A673 (cell line): ENCODE measurements around the gene FAM89B. TPM values are rescaled to one million over a fixed set of nuclear protein-coding genes. Genes with fewer than 3 reads are reported as not detected.

ENCODE experiments used
- BruUV-seq: library from RNA; stranded (reverse); fragments of 400-500 nt; replicated peaks from 2 replicates; lab custom pipeline; 2021; lab: Mats Ljungman, UMichigan
- CTCF ChIA-PET: fragments of 300-600 bp; sonication (Branson Sonifier 250); formaldehyde crosslinking; loops from one replicate; lab custom pipeline; 2022; ENCODE audit warnings: antibody characterized with exemption; lab: Charles Lee
- POLR2A ChIA-PET: fragments of 300-600 bp; sonication (Branson Sonifier 250); formaldehyde crosslinking; loops from one replicate; lab custom pipeline; 2022; ENCODE audit warnings: antibody characterized with exemption; ENCODE audit not compliant: low non-redundant PET; lab: Charles Lee
- DNase-seq: peaks from one replicate; pipeline ENCODE4 v3.0.0-alpha.2; 2015; ENCODE audit warnings: low spot score
- H3K27ac ChIP-seq: fragments of 200-600 bp; sonication (generic); 2 replicates; pipeline ENCODE4 v1.5.1; 2016; ENCODE audit warnings: mixed run types, low read depth, mild to moderate bottlenecking, mixed read lengths, antibody characterized with exemption, low read length; ENCODE audit not compliant: poor library complexity, severe bottlenecking
- H3K27me3 ChIP-seq: fragments of 200-600 bp; sonication (generic); replicated peaks from 2 replicates; pipeline ENCODE4 v1.6.1; 2017; ENCODE audit warnings: mixed run types, low read depth, mild to moderate bottlenecking, mixed read lengths, antibody characterized with exemption, low read length; ENCODE audit not compliant: insufficient read depth, poor library complexity
- H3K36me3 ChIP-seq: fragments of 200-600 bp; sonication (generic); 2 replicates; pipeline ENCODE4 v1.6.1; 2016; ENCODE audit warnings: mixed run types, mild to moderate bottlenecking, mixed read lengths, antibody characterized with exemption, low read length; ENCODE audit not compliant: insufficient read depth, poor library complexity, severe bottlenecking
- H3K4me1 ChIP-seq: fragments of 200-600 bp; sonication (generic); 2 replicates; pipeline ENCODE4 v1.6.1; 2017; ENCODE audit warnings: mixed run types, mild to moderate bottlenecking, mixed read lengths, antibody characterized with exemption, low read length; ENCODE audit not compliant: insufficient read depth, poor library complexity, severe bottlenecking
- H3K4me3 ChIP-seq: fragments of 200-600 bp; sonication (generic); 2 replicates; pipeline ENCODE4 v1.5.1; 2016; ENCODE audit warnings: low read depth, mixed run types, mild to moderate bottlenecking, mixed read lengths, low read length; ENCODE audit not compliant: poor library complexity, severe bottlenecking
- H3K9me3 ChIP-seq: fragments of 200-600 bp; sonication (generic); 2 replicates; pipeline ENCODE4 v1.6.1; 2016; ENCODE audit warnings: mixed run types, low read depth, mild to moderate bottlenecking, mixed read lengths, antibody characterized with exemption, low read length; ENCODE audit not compliant: poor library complexity, severe bottlenecking
- CTCF ChIP-seq: fragments of 300-800, 200-600 bp; sonication (generic); conservative IDR thresholded peaks from 2 replicates; pipeline ENCODE4 v1.5.1; 2017; ENCODE audit warnings: low read depth, mild to moderate bottlenecking, antibody characterized with exemption, low read length, moderate library complexity, mixed read lengths
- EZH2 ChIP-seq: fragments of 200-600 bp; sonication (generic); IDR thresholded peaks from 2 replicates; pipeline ENCODE4 v1.6.1; 2017; ENCODE audit warnings: borderline replicate concordance, low read depth, mild to moderate bottlenecking, mixed read lengths, antibody characterized with exemption, low read length; ENCODE audit not compliant: poor library complexity, severe bottlenecking
- intact Hi-C: fragments of 100-400 bp; cut with micrococcal nuclease; formaldehyde crosslinking; loops from one replicate; pipeline ENCODE4 v1.10.0; 2022; ENCODE audit not compliant: unreplicated experiment
- total RNA-seq: library from RNA; stranded (reverse); gene quantifications from 2 replicates; pipeline ENCODE4 v1.2.3, GENCODE V29; 2021

FAM89B gene
- total RNA-seq, 1 experiment from 2014 or later = 88.3 TPM

GRCh38 chr11:65620666-65621065 is 48.3 kb downstream of the FAM89B start:
- intact Hi-C loops = loop anchor here (10.0 kb wide), 1 partner anchor 84 kb away; no protein-coding TSS in a partner anchor
- ChIA-PET CTCF (no interaction called here), POLR2A (no interaction called here)
- no peaks in the 10 kb centered on the region for H3K27me3 ChIP-seq
- peaks cover 46% of the 10 kb centered on the region for H3K36me3 ChIP-seq
- H3K9me3 ChIP-seq = no peaks in the 10 kb centered on the region
- H3K4me3 ChIP-seq = no peak overlapping the region
- TF ChIP-seq CTCF (no peak), EZH2 (no peak)
- DNase-seq = no peak
- H3K4me1 ChIP-seq = peaks cover 7% of the 10 kb centered on the region
- no peak overlapping the region for H3K27ac ChIP-seq
- no TSS peak for BruUV-seq

- Histone ChIP-seq H3K27ac (no peak overlapping the region), H3K36me3 (peaks cover 54% of the 10 kb centered on the region), H3K9me3 (no peaks in the 10 kb centered on the region), H3K4me1 (peaks cover 6% of the 10 kb centered on the region), H3K4me3 (no peak overlapping the region), H3K27me3 (no peaks in the 10 kb centered on the region)
- POLR2A ChIA-PET = no interaction called here
- no peak for TF ChIP-seq CTCF
- no peak for TF ChIP-seq EZH2
- intact Hi-C loops = loop anchor here (10.0 kb wide), 1 partner anchor 83 kb away; no protein-coding TSS in a partner anchor
- no TSS peak for BruUV-seq
- DNase-seq = no peak
- CTCF ChIA-PET = no interaction called here
Observed at GRCh38 chr11:65621460-65621859, 49.1 kb downstream of the FAM89B start.

GRCh38 chr11:65622011-65622410 is 49.7 kb downstream of the FAM89B start:
- BruUV-seq = no TSS peak
- Histone ChIP-seq H3K4me1 (peaks cover under 1% of the 10 kb centered on the region), H3K27ac (no peak overlapping the region), H3K27me3 (no peaks in the 10 kb centered on the region), H3K4me3 (no peak overlapping the region), H3K9me3 (no peaks in the 10 kb centered on the region), H3K36me3 (peaks cover 59% of the 10 kb centered on the region)
- no peak for TF ChIP-seq EZH2
- TF ChIP-seq CTCF = no peak
- POLR2A ChIA-PET = no interaction called here
- DNase-seq = no peak
- CTCF ChIA-PET = no interaction called here
- intact Hi-C loops = loop anchor here (10.0 kb wide), 1 partner anchor 83 kb away; no protein-coding TSS in a partner anchor
